ENCODE results near the gene MIR17HG. TPM values are rescaled to one million over a fixed set of nuclear protein-coding genes. Genes with fewer than 3 reads are reported as not detected.

The MIR17HG gene
- total RNA-seq, 1 donor from 2014 or later, result 4.5 TPM

GRCh38 chr13:91368676-91369440, 21.4 kb downstream of the MIR17HG start:
- no peak for DNase-seq (ENCODE audit: low read depth in 2 of 2)

GRCh38 chr13:91369441-91369831, 21.9 kb downstream of the MIR17HG start:
- peak in 1 of 2 donors; percentile 21 for DNase-seq (ENCODE audit: low read depth in 2 of 2)

DNA sequence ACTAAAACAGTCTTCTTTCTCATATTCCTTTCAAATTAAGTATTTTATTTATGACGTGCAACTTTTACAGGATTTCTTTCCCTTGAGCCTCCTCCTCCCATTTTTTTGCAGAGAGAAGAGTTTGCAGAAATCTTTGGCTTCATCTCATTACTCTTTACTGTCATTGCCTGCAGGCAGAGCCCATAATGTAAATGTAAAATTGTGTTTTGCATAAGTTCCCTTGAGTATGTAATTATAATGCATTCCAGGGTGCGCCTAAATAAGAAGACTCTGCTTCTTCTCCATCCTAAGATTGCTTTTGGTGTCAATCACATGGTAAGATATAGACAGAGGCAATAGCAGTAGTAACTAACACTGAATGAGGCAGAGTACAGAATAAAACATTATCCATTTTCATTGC, 23.0 kb downstream of the MIR17HG start:
- no peak for DNase-seq (ENCODE audit: low read depth in 2 of 2)

DNA sequence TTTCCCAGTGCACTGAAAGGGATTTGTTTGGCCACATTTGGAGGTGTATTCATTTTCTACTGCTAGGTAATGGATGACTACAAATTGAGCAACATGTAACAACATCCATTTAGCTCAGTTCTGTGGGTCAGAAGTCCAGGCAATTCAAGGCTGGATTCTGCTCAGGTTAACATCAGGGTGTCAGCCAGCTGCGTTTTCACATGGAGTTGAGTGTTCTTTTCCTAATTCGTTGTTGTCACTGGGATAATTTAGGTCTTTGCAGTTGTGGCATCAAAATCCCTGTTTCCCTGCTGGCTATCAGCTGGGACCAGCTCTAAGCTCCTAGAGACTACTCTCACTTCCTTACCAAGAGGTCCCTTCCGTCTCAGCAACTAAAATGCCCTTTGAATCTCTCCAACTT, 25.4 kb downstream of the MIR17HG start:
- DNase-seq (ENCODE audit: low read depth in 2 of 2), result no peak

DNA sequence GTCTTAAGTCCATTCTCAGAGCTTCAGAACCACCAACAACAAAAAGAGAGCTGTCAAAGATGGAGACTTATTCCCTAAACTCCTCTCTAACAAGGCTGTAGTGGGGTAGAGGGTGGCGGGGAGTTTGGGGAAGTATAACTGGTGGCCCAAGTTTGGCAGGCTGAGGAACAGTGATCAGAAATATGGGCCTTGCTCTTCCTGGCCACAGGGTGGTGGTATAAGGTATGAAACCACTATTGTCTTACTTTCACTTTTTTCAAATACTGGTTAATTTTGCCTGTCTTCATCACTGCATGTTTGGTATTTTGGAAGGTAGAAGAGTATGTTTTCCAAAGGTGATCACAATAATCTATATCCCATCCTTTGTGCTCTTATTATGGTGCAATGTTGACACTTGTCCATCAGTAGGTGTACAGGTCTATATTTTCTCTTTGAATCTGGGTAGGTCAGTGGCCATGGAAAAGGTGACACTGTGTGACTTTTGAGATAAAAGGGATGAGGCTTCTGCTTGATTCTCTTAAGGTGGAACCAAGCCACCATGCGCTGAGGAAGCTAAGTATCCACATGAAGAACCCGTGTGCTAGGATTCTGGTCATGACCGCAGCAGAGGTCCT, 27.7 kb downstream of the MIR17HG start:
- DNase-seq (ENCODE audit: low read depth in 2 of 2), result peak in 1 of 2 donors; percentile 6

GRCh38 chr13:91381371-91381770, 33.9 kb downstream of the MIR17HG start:
- no peak for DNase-seq (ENCODE audit: low read depth in 2 of 2)

DNA sequence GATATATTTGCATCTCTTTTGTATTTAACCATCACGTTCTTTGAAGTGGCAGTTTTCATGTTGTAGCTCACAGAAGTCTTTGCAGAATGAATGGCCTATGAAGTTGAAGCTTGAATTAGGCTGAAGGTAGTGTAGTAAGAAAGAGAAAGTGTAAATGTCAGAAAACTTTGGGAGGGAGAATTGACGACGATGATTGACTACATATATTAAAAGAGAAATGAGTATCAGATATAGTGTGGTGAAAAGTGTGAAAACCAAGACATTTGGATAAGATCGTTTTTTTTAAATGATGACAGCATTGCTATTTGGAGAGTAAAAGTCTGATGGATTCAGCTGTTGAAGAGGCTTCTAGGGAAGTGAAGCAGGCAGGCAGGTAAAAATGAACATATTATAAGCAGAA, 36.3 kb downstream of the MIR17HG start:
- DNase-seq (ENCODE audit: low read depth in 2 of 2), result no peak

DNA sequence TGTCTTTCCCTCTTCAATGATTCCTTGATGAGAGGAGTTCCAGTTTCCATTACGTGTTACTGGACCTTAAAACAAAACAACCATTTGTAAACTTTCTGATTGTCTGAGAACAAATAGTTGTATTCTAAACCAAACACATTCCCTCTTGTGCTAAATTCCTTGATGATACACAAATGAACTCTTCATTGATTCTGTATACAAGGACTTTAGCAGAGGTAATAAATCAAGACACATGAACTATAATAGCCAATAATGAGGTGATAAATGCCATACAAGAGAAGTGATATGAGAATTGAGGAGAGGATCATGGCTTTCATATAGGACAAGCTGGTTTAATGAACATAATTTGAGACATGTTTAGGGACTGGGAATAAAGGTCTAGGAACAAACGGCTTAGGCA, 37.4 kb downstream of the MIR17HG start:
- DNase-seq (ENCODE audit: low read depth in 2 of 2), result no peak

DNA sequence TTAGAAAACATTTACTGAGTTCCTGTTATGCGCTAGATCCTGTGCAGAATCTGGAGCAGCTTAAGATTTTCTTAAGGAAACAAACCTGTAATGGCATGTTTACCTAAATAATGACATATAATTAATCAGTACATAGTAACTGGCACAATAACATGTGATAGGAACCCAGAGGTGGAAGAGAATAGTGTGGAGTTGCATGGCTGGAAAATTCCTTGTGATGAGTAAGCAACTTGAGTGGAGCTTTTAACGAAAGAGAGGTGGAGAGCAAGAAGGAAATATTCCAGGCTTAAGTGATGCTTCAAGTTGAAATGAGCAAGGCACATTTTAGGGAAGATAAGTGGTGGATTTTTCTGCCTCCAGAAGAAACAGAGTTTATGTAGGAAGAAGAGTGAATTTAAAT, 41.7 kb downstream of the MIR17HG start:
- no peak for DNase-seq (ENCODE audit: low read depth in 2 of 2)

DNA sequence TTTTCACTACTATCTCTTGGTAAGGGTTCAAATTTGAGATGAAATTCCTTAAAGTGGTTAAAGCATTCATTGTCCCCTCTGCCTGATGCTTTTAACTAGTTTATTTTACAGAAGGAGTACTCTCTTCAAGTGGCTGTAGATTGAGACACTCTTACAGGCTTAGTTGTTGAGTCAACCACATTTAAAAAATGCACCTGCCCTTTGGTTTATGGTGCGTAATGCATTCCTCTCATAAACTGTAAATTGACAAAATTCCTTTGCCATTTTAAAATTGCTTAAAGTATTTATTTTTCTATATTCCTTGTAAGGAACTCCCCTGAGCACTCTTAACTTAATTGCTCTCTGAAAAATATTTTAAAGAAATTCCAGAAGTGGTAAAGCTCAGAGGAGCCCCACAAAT, 50.1 kb downstream of the MIR17HG start:
- DNase-seq (ENCODE audit: low read depth in 2 of 2), result no peak

DNA sequence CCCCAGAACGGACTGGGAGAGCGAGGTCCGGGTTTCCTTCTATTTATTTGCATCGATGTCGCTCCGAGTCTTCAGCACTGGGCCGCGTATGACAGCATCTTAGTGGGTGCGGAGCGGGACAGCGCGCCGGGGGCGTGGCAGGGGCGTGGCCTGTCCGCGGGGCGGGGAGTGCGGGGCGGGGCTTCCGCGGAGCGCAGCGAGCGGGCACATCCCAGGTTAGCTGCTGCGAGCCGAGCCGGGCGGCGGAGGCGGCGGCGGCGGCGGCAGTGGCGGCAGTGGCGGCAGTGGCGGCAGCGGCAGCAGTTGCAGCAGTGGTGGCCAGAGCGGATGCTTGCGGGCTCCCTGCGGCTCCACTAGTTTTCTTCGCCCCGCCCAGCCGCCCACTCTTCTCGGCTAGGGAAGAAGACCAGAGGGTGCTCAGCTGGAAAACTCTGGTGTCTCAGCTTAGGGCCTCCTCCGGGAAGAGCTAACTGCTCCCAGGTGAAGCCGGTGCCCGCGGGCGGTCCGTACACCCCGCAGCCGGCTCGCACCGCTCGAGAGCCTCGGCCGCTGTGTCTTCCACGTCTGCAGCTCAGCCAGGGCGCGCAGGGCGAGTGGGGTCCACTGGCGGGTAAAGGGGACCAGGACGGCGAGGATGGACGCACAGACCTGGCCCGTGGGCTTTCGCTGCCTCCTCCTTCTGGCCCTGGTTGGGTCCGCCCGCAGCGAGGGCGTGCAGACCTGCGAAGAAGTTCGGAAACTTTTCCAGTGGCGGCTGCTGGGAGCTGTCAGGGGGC, 51.1 kb downstream of the MIR17HG start, which contains the start of gene GPC5:
Gene GPC5, plus strand, starts transcription at position 209 of the 776 bp plus-strand sequence.
- peak; percentile 11 to 64 for DNase-seq (ENCODE audit: low read depth in 2 of 2)

GRCh38 chr13:91399189-91400062, 51.9 kb downstream of the MIR17HG start:
- no peak for DNase-seq (ENCODE audit: low read depth in 2 of 2)

GRCh38 chr13:91400063-91400399, 52.5 kb downstream of the MIR17HG start:
- no peak for DNase-seq (ENCODE audit: low read depth in 2 of 2)

DNA sequence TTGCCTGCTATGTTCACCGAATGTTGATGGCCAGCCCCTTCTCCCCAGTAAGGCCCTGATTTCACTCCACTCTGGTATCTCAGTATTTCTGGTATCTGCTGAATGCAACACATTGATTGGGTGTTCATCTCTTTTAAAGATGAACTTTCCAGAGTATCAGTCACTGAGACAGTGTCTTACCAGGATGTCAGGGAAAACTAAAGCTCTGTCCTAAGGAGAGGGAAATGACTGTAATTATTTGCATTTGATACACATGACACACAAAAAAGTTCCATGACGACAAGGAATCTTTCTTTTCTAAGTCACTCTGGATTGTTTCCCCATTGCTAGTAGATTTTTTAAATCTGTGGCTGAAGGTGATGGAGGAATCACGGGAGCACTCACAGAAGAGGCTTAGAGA, 53.2 kb downstream of the MIR17HG start:
- no peak for DNase-seq (ENCODE audit: low read depth in 2 of 2)

DNA sequence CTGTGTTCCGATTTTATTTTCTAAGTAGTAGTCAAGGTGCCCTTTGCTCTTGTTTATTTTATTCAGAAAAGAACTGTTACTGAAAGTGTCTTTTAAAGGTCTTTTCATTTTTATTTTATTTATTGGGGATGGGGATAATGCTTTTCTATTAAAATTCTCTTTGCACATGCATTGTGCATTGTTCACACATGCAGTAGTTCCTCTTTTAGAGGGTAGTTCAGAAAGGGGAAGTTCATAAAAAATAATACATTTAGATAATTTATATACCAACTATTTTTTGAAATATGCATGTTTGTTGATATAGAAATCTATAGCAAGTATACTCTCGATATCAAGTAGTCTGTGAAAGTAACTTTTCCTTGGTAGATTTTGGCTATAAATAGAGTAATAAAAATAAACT, 54.4 kb downstream of the MIR17HG start:
- DNase-seq (ENCODE audit: low read depth in 2 of 2), result no peak

Other genes starting within 250 kb of the MIR17HG start
- 0.51 TPM in 2 replicates for gene GPC5, start 50.9 kb downstream of the MIR17HG start, total RNA-seq